HG03432 (cell line): ENCODE data around the gene ADAMTS20.

Experiments used
- ATAC-seq: cut with Tn5 transposase; IDR thresholded peaks from one replicate; pipeline ENCODE4 v1.9.1; 2021; ENCODE audit warnings: mild to moderate bottlenecking, moderate library complexity; ENCODE audit not compliant: unreplicated experiment

ADAMTS20 gene

GRCh38 chr12:43318021-43318420, 234.0 kb downstream of the ADAMTS20 start:
- no peak for ATAC-seq

GRCh38 chr12:43317156-43317555, 234.8 kb downstream of the ADAMTS20 start:
- ATAC-seq: no peak

GRCh38 chr12:43316520-43316919, 235.5 kb downstream of the ADAMTS20 start:
- no peak for ATAC-seq

GRCh38 chr12:43315961-43316360, 236.0 kb downstream of the ADAMTS20 start:
- no peak for ATAC-seq

- ATAC-seq: no peak
Measured at GRCh38 chr12:43312991-43313505, 239.0 kb downstream of the ADAMTS20 start.

GRCh38 chr12:43310596-43310995, 241.4 kb downstream of the ADAMTS20 start:
- no peak for ATAC-seq

GRCh38 chr12:43309959-43310358, 242.0 kb downstream of the ADAMTS20 start:
- no peak for ATAC-seq

GRCh38 chr12:43308776-43309175, 243.2 kb downstream of the ADAMTS20 start:
- no peak for ATAC-seq

- no peak for ATAC-seq
Measured at GRCh38 chr12:43307126-43307525, 244.9 kb downstream of the ADAMTS20 start.

GRCh38 chr12:43306066-43306465, 245.9 kb downstream of the ADAMTS20 start:
- ATAC-seq: no peak

GRCh38 chr12:43305065-43305464, 246.9 kb downstream of the ADAMTS20 start:
- ATAC-seq: no peak
